CD4-positive, alpha-beta T cell (primary cell): ENCODE measurements around the gene CASR. TPM values are rescaled to one million over a fixed set of nuclear protein-coding genes. Genes with fewer than 3 reads are reported as not detected.

ENCODE experiments used
- ATAC-seq: fragments of 200-7000 bp; cut with Tn5 transposase; one replicate; pipeline ENCODE4 v1.10.0; 2022; ENCODE audit warnings: mild to moderate bottlenecking; ENCODE audit not compliant: poor library complexity
- CTCF ChIA-PET: fragments of 350-600 bp; sonication (Branson Sonifier 250); formaldehyde crosslinking; loops from one replicate; lab custom pipeline; 2021; ENCODE audit warnings: antibody characterized with exemption, inconsistent platforms; lab: Charles Lee
- POLR2A ChIA-PET: fragments of 350-600 bp; sonication (Branson Sonifier 250); formaldehyde crosslinking; loops from one replicate; lab custom pipeline; 2021; ENCODE audit warnings: antibody characterized with exemption, inconsistent platforms; lab: Charles Lee
- DNase-seq, 14 experiments: peaks; one replicate each; pipeline ENCODE4 v3.0.0-alpha.2; 2013 to 2020; ENCODE audit warnings: mixed read lengths in 2 of 14
- H3K27ac ChIP-seq, 2 donors: one replicate each; pipeline versions ENCODE4 v1.5.1 to v1.7.0; 2013; ENCODE audit warnings: low read length in 2 of 2, low read depth in 1 of 2, mild to moderate bottlenecking in 1 of 2
- H3K27me3 ChIP-seq, 2 experiments: 1 replicate in 1 of 2; 2 replicates in 1 of 2; pipeline versions ENCODE4 v1.6.1 to v1.7.0; 2013; ENCODE audit warnings: low read length in 2 of 2, control low read depth in 1 of 2, mild to moderate bottlenecking in 1 of 2, moderate library complexity in 1 of 2; ENCODE audit not compliant: insufficient read depth in 2 of 2, control insufficient read depth in 1 of 2
- H3K36me3 ChIP-seq: one replicate; pipeline ENCODE4 v1.6.1; 2013; ENCODE audit warnings: low read length, control low read depth; ENCODE audit not compliant: insufficient read depth
- H3K4me1 ChIP-seq: one replicate; pipeline ENCODE4 v1.6.1; 2013; ENCODE audit warnings: low read length, control low read depth; ENCODE audit not compliant: insufficient read depth
- H3K4me3 ChIP-seq: one replicate; pipeline ENCODE4 v1.5.1; 2013; ENCODE audit warnings: mild to moderate bottlenecking, low read length, moderate library complexity
- H3K9me3 ChIP-seq, 2 experiments: 1 replicate in 1 of 2; 2 replicates in 1 of 2; pipeline versions ENCODE4 v1.6.1 to v1.7.0; 2013; ENCODE audit warnings: low read length in 2 of 2, mild to moderate bottlenecking in 2 of 2, control low read depth in 1 of 2, moderate library complexity in 1 of 2; ENCODE audit not compliant: control insufficient read depth in 1 of 2, insufficient read depth in 1 of 2
- H3K27ac Mint-ChIP-seq: one replicate; pipeline ENCODE4 v1.8.0; 2020; ENCODE audit warnings: mixed read lengths
- H3K27me3 Mint-ChIP-seq: one replicate; pipeline ENCODE4 v1.8.0; 2021; ENCODE audit warnings: mixed read lengths
- H3K36me3 Mint-ChIP-seq: one replicate; pipeline ENCODE4 v1.8.0; 2021; ENCODE audit warnings: low read depth, mixed read lengths
- H3K4me1 Mint-ChIP-seq: one replicate; pipeline ENCODE4 v1.8.0; 2021; ENCODE audit warnings: low read depth, mixed read lengths
- H3K4me3 Mint-ChIP-seq: one replicate; pipeline ENCODE4 v1.8.0; 2020; ENCODE audit warnings: mild to moderate bottlenecking, mixed read lengths
- H3K9me3 Mint-ChIP-seq: one replicate; pipeline ENCODE4 v1.8.0; 2020; ENCODE audit warnings: mixed read lengths
- intact Hi-C, 2 experiments: fragments of 100-400 bp; cut with DNase I in 1 of 2; cut with micrococcal nuclease in 1 of 2; formaldehyde crosslinking; loops; one replicate each; pipeline versions ENCODE4 v1.15.1 to v1.9.0; 2023 to 2025; cut with DNase I, micrococcal nuclease
- total RNA-seq, 174 experiments: library from RNA in 2 of 174; stranded (reverse) in 2 of 174; gene quantifications; one replicate each; pipeline ENCODE4 v1.2.3 and lab custom pipeline; 2021 to 2026
- TF ChIP-seq, protein P1 (sequence below): fragments of 200-600 bp; IDR thresholded peaks from one replicate; pipeline ENCODE4 v1.8.0; 2022; ENCODE audit warnings: antibody characterized with exemption, mild to moderate bottlenecking

CASR gene
- total RNA-seq, 2 experiments from 2014 or later = 0.03 TPM

DNA sequence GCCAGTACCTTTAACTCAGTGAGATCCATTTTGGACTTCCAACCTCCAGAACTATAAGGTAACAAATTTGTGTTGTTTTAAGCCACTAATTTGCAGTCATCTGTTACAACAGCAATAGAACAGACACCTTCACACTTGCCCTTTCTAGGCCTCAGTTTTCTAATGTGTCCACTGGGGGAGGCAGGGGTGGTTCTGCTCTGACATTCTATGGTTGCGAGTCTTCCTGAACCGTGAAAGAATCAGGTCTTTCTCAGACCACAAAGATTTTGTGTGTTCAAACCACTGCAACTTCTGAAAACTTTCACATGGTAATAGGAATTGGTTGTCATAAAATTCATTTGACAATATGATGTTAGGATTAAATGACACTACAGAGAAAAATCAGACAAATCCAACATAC lies 114.8 kb downstream of the CASR start:
- DNase-seq (peak in 2 of 14 experiments; percentile 23 to 28), ATAC-seq (no peak)
- POLR2A ChIA-PET = no interaction called here
- Histone ChIP-seq H3K27ac (no peak overlapping the region), H3K4me3 (no peak overlapping the region), H3K36me3 (no peaks in the 10 kb centered on the region), H3K9me3 (peaks cover 0 to 5% of the 10 kb centered on the region in 2 experiments), H3K27me3 (no peaks in the 10 kb centered on the region), H3K4me1 (peaks cover 10% of the 10 kb centered on the region)
- CTCF ChIA-PET = no interaction called here
- Mint-ChIP-seq H3K27ac (no peak overlapping the region), H3K36me3 (no peaks in the 10 kb centered on the region), H3K9me3 (peaks cover 2% of the 10 kb centered on the region), H3K4me1 (peaks cover 8% of the 10 kb centered on the region), H3K27me3 (no peaks in the 10 kb centered on the region), H3K4me3 (no peak overlapping the region)
- TF ChIP-seq, protein P1, sequence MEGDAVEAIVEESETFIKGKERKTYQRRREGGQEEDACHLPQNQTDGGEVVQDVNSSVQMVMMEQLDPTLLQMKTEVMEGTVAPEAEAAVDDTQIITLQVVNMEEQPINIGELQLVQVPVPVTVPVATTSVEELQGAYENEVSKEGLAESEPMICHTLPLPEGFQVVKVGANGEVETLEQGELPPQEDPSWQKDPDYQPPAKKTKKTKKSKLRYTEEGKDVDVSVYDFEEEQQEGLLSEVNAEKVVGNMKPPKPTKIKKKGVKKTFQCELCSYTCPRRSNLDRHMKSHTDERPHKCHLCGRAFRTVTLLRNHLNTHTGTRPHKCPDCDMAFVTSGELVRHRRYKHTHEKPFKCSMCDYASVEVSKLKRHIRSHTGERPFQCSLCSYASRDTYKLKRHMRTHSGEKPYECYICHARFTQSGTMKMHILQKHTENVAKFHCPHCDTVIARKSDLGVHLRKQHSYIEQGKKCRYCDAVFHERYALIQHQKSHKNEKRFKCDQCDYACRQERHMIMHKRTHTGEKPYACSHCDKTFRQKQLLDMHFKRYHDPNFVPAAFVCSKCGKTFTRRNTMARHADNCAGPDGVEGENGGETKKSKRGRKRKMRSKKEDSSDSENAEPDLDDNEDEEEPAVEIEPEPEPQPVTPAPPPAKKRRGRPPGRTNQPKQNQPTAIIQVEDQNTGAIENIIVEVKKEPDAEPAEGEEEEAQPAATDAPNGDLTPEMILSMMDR = no peak
- intact Hi-C loops = no loop called here

DNA sequence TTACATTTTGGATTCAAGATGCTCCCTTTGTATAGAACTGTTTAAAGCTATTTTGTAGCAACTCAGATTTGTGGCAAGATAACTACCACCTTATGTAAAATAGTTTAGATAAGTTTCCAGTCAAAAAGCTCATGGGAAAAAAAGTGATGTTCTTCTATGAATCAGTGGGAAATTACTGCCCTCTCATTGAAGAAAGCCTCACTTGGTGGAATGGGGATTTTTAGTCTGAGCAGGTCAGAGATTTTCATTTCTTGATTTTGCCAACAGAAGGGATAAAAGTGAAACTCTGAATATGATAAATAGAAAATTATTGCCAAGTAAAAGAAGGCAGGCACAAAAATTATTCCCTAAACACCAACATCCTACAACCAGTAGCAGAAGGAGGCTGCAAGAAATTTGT lies 115.7 kb downstream of the CASR start:
- TF ChIP-seq, protein P1 = no peak
- ATAC-seq = no peak
- POLR2A ChIA-PET = interaction anchor here (1.4 to 2.1 kb wide), 2 partner anchors 14 to 198 kb away, joined by 4 to 6 read pairs; no protein-coding TSS in a partner anchor

DNA sequence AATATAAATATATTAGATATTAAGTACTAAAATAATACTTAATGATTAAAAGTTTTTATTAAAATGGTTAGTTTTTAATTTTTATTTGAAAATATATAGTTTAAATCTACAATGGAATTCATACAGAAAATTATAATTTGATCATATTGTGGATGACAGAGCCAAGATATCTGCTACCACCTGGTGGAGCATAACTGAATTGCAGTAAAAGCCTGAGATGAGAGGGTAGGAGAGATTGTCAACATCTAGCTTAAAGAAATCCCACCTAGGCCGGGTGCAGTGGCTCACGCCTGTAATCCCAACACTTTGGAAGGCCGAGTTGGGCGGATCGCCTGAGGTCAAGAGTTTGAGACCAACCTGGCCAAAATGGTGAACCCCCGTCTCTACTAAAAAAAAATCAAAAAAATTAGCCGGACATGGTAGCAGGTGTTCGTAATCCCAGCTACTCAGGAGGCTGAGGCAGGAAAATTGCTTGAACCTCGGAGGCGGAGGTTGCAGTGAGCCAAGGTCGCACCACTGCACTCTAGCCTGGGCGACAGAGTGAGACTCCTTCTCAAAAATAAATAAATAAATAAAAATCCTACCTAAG lies 116.5 kb downstream of the CASR start:
- H3K9me3 ChIP-seq = peaks cover 0 to 5% of the 10 kb centered on the region in 2 experiments
- no peak overlapping the region for H3K4me3 ChIP-seq
- Mint-ChIP-seq H3K9me3 (peaks cover 2% of the 10 kb centered on the region), H3K4me3 (no peak overlapping the region), H3K36me3 (no peaks in the 10 kb centered on the region), H3K27me3 (no peaks in the 10 kb centered on the region), H3K4me1 (peaks cover 8% of the 10 kb centered on the region), H3K27ac (no peak overlapping the region)
- CTCF ChIA-PET = interaction anchor here (0.9 to 1.4 kb wide), 4 partner anchors 198 to 757 kb away, joined by 3 to 12 read pairs (median 4); partner anchors contain the start of gene POLQ
- POLR2A ChIA-PET = interaction anchor here (1.0 to 2.1 kb wide), 4 partner anchors 14 to 753 kb away, joined by 3 to 6 read pairs (median 4); no protein-coding TSS in a partner anchor
- DNase-seq (peak in 9 of 14 experiments; percentile 9 to 73 (median 30)), ATAC-seq (peak; percentile 49)
- TF ChIP-seq, protein P1 = peak; percentile 55
- H3K4me1 ChIP-seq = peaks cover 8% of the 10 kb centered on the region
- H3K27ac ChIP-seq = no peak overlapping the region
- intact Hi-C loops = loop anchor here (1.0 to 2.0 kb wide), 4 partner anchors 197 to 754 kb away; no protein-coding TSS in a partner anchor
- H3K36me3 ChIP-seq = no peaks in the 10 kb centered on the region
- H3K27me3 ChIP-seq = no peaks in the 10 kb centered on the region

More for the DNA sequence above, 115.7 kb downstream of the CASR start:
- H3K9me3 ChIP-seq = peaks cover 0 to 5% of the 10 kb centered on the region in 2 experiments
- H3K27ac ChIP-seq = no peak overlapping the region
- H3K36me3 Mint-ChIP-seq = no peaks in the 10 kb centered on the region
- no peaks in the 10 kb centered on the region for H3K27me3 ChIP-seq
- CTCF ChIA-PET = interaction anchor here (0.9 to 1.4 kb wide), 3 partner anchors 198 to 756 kb away, joined by 3 to 12 read pairs (median 4); no protein-coding TSS in a partner anchor
- intact Hi-C loops = loop anchor here in 1 of 2 experiments (1.0 kb wide), 1 partner anchor 753 kb away; no protein-coding TSS in a partner anchor
- no peak overlapping the region for H3K4me3 Mint-ChIP-seq
- H3K9me3 Mint-ChIP-seq = peaks cover 2% of the 10 kb centered on the region
- H3K36me3 ChIP-seq = no peaks in the 10 kb centered on the region
- H3K4me3 ChIP-seq = no peak overlapping the region
- DNase-seq = peak in 1 of 14 experiments; percentile 18
- no peak overlapping the region for H3K27ac Mint-ChIP-seq
- peaks cover 8% of the 10 kb centered on the region for H3K4me1 Mint-ChIP-seq
- no peaks in the 10 kb centered on the region for H3K27me3 Mint-ChIP-seq
- peaks cover 10% of the 10 kb centered on the region for H3K4me1 ChIP-seq
